Measurements from ENCODE around the gene CRTC3. TPM values are rescaled to one million over a fixed set of nuclear protein-coding genes. Genes with fewer than 3 reads are reported as not detected.

Gene CRTC3
- total RNA-seq, 1 experiment from 2014 or later, result 3.9 TPM

- H2BK5ac ChIP-seq (ENCODE audit: insufficient read length, low read length), result no peak overlapping the region
- H3T11ph ChIP-seq (ENCODE audit: low read length), result no peak overlapping the region
- Mint-ChIP-seq H3K4me3 (no peak overlapping the region), H3K27ac (peak overlapping the region in 1 of 3 experiments; percentile 53; a peak in 1 of 7 replicates), H3K9me3 (no peaks in the 10 kb centered on the region), H3K27me3 (ENCODE audit: low read depth) (no peaks in the 10 kb centered on the region), H3K36me3 (ENCODE audit: insufficient read depth in 1 of 3, low read depth in 3 of 3) (peaks cover 0 to 5% (median 5%) of the 10 kb centered on the region in 3 experiments; a peak in 3 of 7 replicates), H3K4me1 (no peaks in the 10 kb centered on the region)
- no peaks in the 10 kb centered on the region for H3K23me2 ChIP-seq (ENCODE audit: insufficient read length, low read depth, low read length, poor library complexity, severe bottlenecking)
- H2BK20ac ChIP-seq (ENCODE audit: low read depth, low read length, poor library complexity, severe bottlenecking), result no peak overlapping the region
- H3K79me2 ChIP-seq (ENCODE audit: insufficient read depth, low read length), result no peaks in the 10 kb centered on the region
- no peak overlapping the region for H2AK5ac ChIP-seq (ENCODE audit: insufficient read length, low read length)
- H2BK12ac ChIP-seq (ENCODE audit: insufficient read length, low read depth, low read length), result no peak overlapping the region
- no peak overlapping the region for H3K27ac ChIP-seq (ENCODE audit: insufficient read length, low read depth, low read length)
- no peak overlapping the region for H3K23ac ChIP-seq (ENCODE audit: insufficient read length, low read depth, low read length)
- no peak for DNase-seq
- H3K4ac ChIP-seq (ENCODE audit: low read depth, low read length), result no peak overlapping the region
- no peaks in the 10 kb centered on the region; the same call in 1 of the 2 replicates for H3K4me1 ChIP-seq (ENCODE audit: insufficient read depth, low read length)
- no peak overlapping the region for H3K18ac ChIP-seq (ENCODE audit: insufficient read length, low read depth, low read length)
- no peak overlapping the region for H3K4me2 ChIP-seq (ENCODE audit: insufficient read depth, insufficient read length, low read length)
- H2BK15ac ChIP-seq (ENCODE audit: low read depth, low read length), result no peak overlapping the region
- no peak overlapping the region for H2BK120ac ChIP-seq (ENCODE audit: low read depth, low read length, poor library complexity, severe bottlenecking)
- no peak overlapping the region for H3K14ac ChIP-seq (ENCODE audit: insufficient read depth, low read length)
- H3K56ac ChIP-seq (ENCODE audit: insufficient read length, low read depth, low read length), result no peak overlapping the region
- H4K91ac ChIP-seq (ENCODE audit: insufficient read length, low read depth, low read length), result no peak overlapping the region
- H4K5ac ChIP-seq (ENCODE audit: insufficient read length, low read depth, low read length), result no peak overlapping the region
- no peak overlapping the region for H4K8ac ChIP-seq (replicated peaks; ENCODE audit: insufficient read length, low read depth, low read length)
- WGBS (ENCODE audit: extremely low coverage, insufficient read length, low lambda C conversion rate), result no CpG with 5 or more reads among the region's 7 CpGs
- no peaks in the 10 kb centered on the region for H3K27me3 ChIP-seq (ENCODE audit: insufficient read depth, low read length)
- H3K9me3 ChIP-seq (ENCODE audit: control insufficient read depth, low read depth, low read length), result no peaks in the 10 kb centered on the region
- no peaks in the 10 kb centered on the region for H4K20me1 ChIP-seq (ENCODE audit: control insufficient read depth, insufficient read depth, insufficient read length)
- no peak for TF ChIP-seq CTCF (conservative IDR thresholded peaks at IDR 0.05)
- no peak overlapping the region for H3K9ac ChIP-seq (ENCODE audit: extremely low read depth, insufficient read length, low read length)
- H3K79me1 ChIP-seq (ENCODE audit: insufficient read depth, low read depth, low read length, poor library complexity, severe bottlenecking), result no peaks in the 10 kb centered on the region
- H2AFZ ChIP-seq (ENCODE audit: low read length), result no peak overlapping the region
These were observed 95.3 kb downstream of the CRTC3 start for GRCh38 chr15:90625037-90625436.
